ENCODE results near the gene STIP1.

DNA sequence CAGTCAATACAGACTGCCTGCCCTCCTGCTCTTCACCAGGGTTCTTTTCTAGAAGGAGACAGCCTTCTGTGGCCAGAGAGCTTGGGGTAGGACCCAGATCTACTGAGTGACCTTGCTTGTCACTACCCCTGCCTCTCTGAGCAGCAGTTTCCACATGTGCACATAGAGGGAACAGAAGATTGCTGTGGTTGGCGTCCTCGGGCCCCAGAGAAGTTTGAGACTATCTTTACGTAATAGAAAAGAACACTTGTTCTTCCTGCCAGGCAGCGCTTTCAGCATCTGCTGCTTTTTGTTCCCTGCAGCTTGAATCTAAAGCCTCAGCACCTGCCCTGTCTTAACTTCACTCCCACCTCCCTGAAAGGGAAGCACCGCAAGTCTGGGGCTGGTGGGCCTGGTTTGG lies 53.0 kb downstream of the STIP1 start:
- TF ChIP-seq, protein P1, sequence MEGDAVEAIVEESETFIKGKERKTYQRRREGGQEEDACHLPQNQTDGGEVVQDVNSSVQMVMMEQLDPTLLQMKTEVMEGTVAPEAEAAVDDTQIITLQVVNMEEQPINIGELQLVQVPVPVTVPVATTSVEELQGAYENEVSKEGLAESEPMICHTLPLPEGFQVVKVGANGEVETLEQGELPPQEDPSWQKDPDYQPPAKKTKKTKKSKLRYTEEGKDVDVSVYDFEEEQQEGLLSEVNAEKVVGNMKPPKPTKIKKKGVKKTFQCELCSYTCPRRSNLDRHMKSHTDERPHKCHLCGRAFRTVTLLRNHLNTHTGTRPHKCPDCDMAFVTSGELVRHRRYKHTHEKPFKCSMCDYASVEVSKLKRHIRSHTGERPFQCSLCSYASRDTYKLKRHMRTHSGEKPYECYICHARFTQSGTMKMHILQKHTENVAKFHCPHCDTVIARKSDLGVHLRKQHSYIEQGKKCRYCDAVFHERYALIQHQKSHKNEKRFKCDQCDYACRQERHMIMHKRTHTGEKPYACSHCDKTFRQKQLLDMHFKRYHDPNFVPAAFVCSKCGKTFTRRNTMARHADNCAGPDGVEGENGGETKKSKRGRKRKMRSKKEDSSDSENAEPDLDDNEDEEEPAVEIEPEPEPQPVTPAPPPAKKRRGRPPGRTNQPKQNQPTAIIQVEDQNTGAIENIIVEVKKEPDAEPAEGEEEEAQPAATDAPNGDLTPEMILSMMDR (IDR thresholded peaks at IDR 0.05; ENCODE audit: extremely low read depth in 1 of 2, insufficient read depth in 1 of 2, low read depth in 1 of 2, low read length in 2 of 2): no peak
- TF ChIP-seq MAX (IDR thresholded peaks at IDR 0.05; ENCODE audit: insufficient read depth, insufficient read length) (no peak), POLR2A (IDR thresholded peaks at IDR 0.05; ENCODE audit: low read depth, low read length) (no peak), JUN (IDR thresholded peaks at IDR 0.05; ENCODE audit: borderline replicate concordance, insufficient read depth, insufficient read length, low read depth) (no peak)
